K562 (cell line): ENCODE data around the gene TCAF1. TPM values are rescaled to one million over a fixed set of nuclear protein-coding genes. Genes with fewer than 3 reads are reported as not detected.

Experiments used
- ATAC-seq: fragments of 200-7000 bp; cut with Tn5 transposase; 3 replicates; pipeline ENCODE4 v1.9.1; 2020; ENCODE audit warnings: moderate library complexity
- Bru-seq: library from RNA; stranded (reverse); fragments of 400-500 nt; gene quantifications from one replicate; lab custom pipeline; 2021; lab: Mats Ljungman, UMichigan
- BruChase-seq, 2 experiments: library from RNA; stranded (reverse); fragments of 400-500 nt; gene quantifications; one replicate each; lab custom pipeline; 2021; lab: Mats Ljungman, UMichigan
- BruUV-seq: library from RNA; stranded (reverse); fragments of 400-500 nt; replicated peaks from 2 replicates; lab custom pipeline; 2021; lab: Mats Ljungman, UMichigan
- CTCF ChIA-PET: fragments of 300-600 bp; formaldehyde crosslinking; extraction: SDS; loops from one replicate; lab custom pipeline; 2021; ENCODE audit warnings: low intra/inter-chr PET ratio; lab: Yijun Ruan, JAX
- POLR2A ChIA-PET: fragments of 300-600, 350-650 bp; sonication (Branson Sonifier 250); formaldehyde crosslinking; extraction: SDS; loops from one replicate; lab custom pipeline; 2021; ENCODE audit warnings: antibody characterized with exemption, inconsistent platforms; lab: Yijun Ruan, JAX
- DNase-seq, 4 experiments: peaks; one replicate each; pipeline versions ENCODE4 v3.0.0 to v3.0.0-alpha.2; 2011 to 2018; ENCODE audit warnings: low spot score in 3 of 4, mixed read lengths in 3 of 4; ENCODE audit errors: extremely low read depth in 1 of 4
- FAIRE-seq: peaks from 2 replicates; lab custom pipeline; 2011; peaks lifted over from hg19 to GRCh38; lab: Jason Lieb, UNC
- H2AFZ ChIP-seq: 2 replicates; pipeline ENCODE4 v1.6.0; 2011; ENCODE audit warnings: low read depth, low read length, control low read depth, inconsistent platforms
- H3K27ac ChIP-seq: fragments of 200-600 bp; 3 replicates; pipeline ENCODE4 v1.8.0; 2011; ENCODE audit warnings: low read depth, mild to moderate bottlenecking, control low read depth, inconsistent platforms, low read length, moderate library complexity, mixed read lengths; ENCODE audit errors: extremely low read depth
- H3K27me3 ChIP-seq, 2 experiments: fragments of 300-600 bp in 1 of 2; 2 replicates in 1 of 2; 3 replicates in 1 of 2; pipeline versions ENCODE4 v1.6.0 to v1.8.0; 2011; ENCODE audit warnings: inconsistent platforms in 2 of 2, low read length in 2 of 2, mild to moderate bottlenecking in 1 of 2, mixed read lengths in 1 of 2, moderate library complexity in 1 of 2; ENCODE audit not compliant: control insufficient read depth in 2 of 2, insufficient read depth in 2 of 2
- H3K36me3 ChIP-seq: fragments of 300-600 bp; 3 replicates; pipeline ENCODE4 v1.8.0; 2011; ENCODE audit warnings: mild to moderate bottlenecking, low read length, inconsistent platforms; ENCODE audit not compliant: control insufficient read depth, insufficient read depth
- H3K4me1 ChIP-seq, 2 experiments: fragments of 200-600 bp in 1 of 2; replicated peaks in 1 of 2; 2 replicates in 1 of 2; 3 replicates in 1 of 2; pipeline versions ENCODE4 v1.5.1 to v1.8.0; 2011; ENCODE audit warnings: inconsistent platforms in 2 of 2, low read length in 2 of 2, mild to moderate bottlenecking in 1 of 2, mixed read lengths in 1 of 2, moderate library complexity in 1 of 2; ENCODE audit not compliant: control insufficient read depth in 2 of 2, insufficient read depth in 2 of 2
- H3K4me2 ChIP-seq: 2 replicates; pipeline ENCODE4 v1.6.1; 2011; ENCODE audit warnings: low read length, control low read depth, inconsistent platforms, mixed read lengths; ENCODE audit not compliant: insufficient read depth
- H3K4me3 ChIP-seq: fragments of 200-600 bp; sonication (generic), shearing (Covaris generic); 2 replicates; pipeline ENCODE4 v1.5.1; 2016; ENCODE audit warnings: control low read depth, inconsistent platforms
- H3K79me2 ChIP-seq: fragments of 200-600 bp; 3 replicates; pipeline ENCODE4 v1.8.0; 2011; ENCODE audit warnings: low read length, inconsistent platforms; ENCODE audit not compliant: control insufficient read depth, insufficient read depth
- H3K9ac ChIP-seq, 2 experiments: 2 replicates each; pipeline versions ENCODE4 v1.6.0 to v1.6.1; 2011; ENCODE audit warnings: low read depth in 2 of 2, low read length in 2 of 2, control low read depth in 1 of 2, inconsistent platforms in 1 of 2, mild to moderate bottlenecking in 1 of 2, mixed read lengths in 1 of 2; ENCODE audit not compliant: insufficient read depth in 1 of 2
- H3K9me1 ChIP-seq: one replicate; pipeline ENCODE4 v1.6.0; 2011; ENCODE audit warnings: inconsistent platforms, mild to moderate bottlenecking, low read length, moderate library complexity; ENCODE audit not compliant: control insufficient read depth, insufficient read depth
- H3K9me3 ChIP-seq: replicated peaks from 2 replicates; pipeline ENCODE4 v1.5.1; 2011; ENCODE audit warnings: low read depth, low read length, inconsistent platforms; ENCODE audit not compliant: control insufficient read depth, insufficient read depth
- H4K20me1 ChIP-seq: replicated peaks from 2 replicates; pipeline ENCODE4 v1.6.1; 2011; ENCODE audit warnings: low read length, inconsistent platforms, mixed read lengths; ENCODE audit not compliant: control insufficient read depth, insufficient read depth
- MYBL2 ChIP-seq, 2 experiments: fragments of 450-650 bp in 1 of 2; sonication (generic) in 1 of 2; formaldehyde crosslinking in 1 of 2; IDR thresholded peaks; 2 replicates each; pipeline versions ENCODE4 v1.6.1 to v1.8.1; 2017 to 2022; ENCODE audit warnings: borderline replicate concordance in 1 of 2, inconsistent platforms in 1 of 2, low read depth in 1 of 2, mild to moderate bottlenecking in 1 of 2, missing genetic modification reagents in 1 of 2, moderate library complexity in 1 of 2
- PCBP1 ChIP-seq: fragments of 200-400 bp; formaldehyde crosslinking; IDR thresholded peaks from 2 replicates; pipeline ENCODE4 v1.6.1; 2018; ENCODE audit warnings: mild to moderate bottlenecking, low read depth, low read length; ENCODE audit not compliant: poor library complexity, severe bottlenecking
- SNRNP70 ChIP-seq: fragments of 200-400 bp; formaldehyde crosslinking; optimal IDR thresholded peaks from 2 replicates; pipeline ENCODE3; 2017; ENCODE audit warnings: low read depth, low read length
- THRAP3 ChIP-seq: fragments of 450-650 bp; IDR thresholded peaks from 2 replicates; pipeline ENCODE4 v1.6.1; 2016; ENCODE audit warnings: mild to moderate bottlenecking, inconsistent platforms, borderline replicate concordance
- WGBS: fragments of 100-300 bp; shearing (Covaris generic); methylation state at CpG from one replicate; pipeline ENCODE4 v1.1.6; 2016; ENCODE audit warnings: low coverage, mixed read lengths; ENCODE audit not compliant: insufficient coverage; ENCODE audit errors: missing lambda C conversion rate; 5-methylcytosine and 5-hydroxymethylcytosine counted together
- in situ Hi-C: fragments of 300-500 bp; cut with MboI; formaldehyde crosslinking; loops from 4 replicates; pipeline ENCODE4 v1.15.0; 2018; ENCODE audit warnings: inconsistent platforms, mixed read lengths
- intact Hi-C: fragments of 100-400 bp; cut with micrococcal nuclease; formaldehyde crosslinking; loops from 2 replicates; pipeline ENCODE4 v1.14.2; 2022
- long read RNA-seq, 3 experiments: library from polyadenylated mRNA in 2 of 3; library from RNA in 1 of 3; unstranded in 2 of 3; stranded (forward) in 1 of 3; transcript quantifications; one replicate each; pipeline ENCODE4 v2.0.0, GENCODE V29; 2019 to 2022
- polyA minus RNA-seq, 3 experiments: library from RNA; depleted of rRNA, polyadenylated mRNA; stranded (reverse); fragments of >200 nt; gene quantifications; 2 replicates each; pipeline ENCODE4 v1.2.3, GENCODE V29; 2011
- polyA plus RNA-seq, 8 experiments: library from polyadenylated mRNA; depleted of rRNA in 4 of 8; stranded (reverse) in 5 of 8; unstranded in 3 of 8; fragments of >200 nt; fragmentation: Nextera tagmentation in 2 of 8; fragmentation: Illumina TruSeq in 1 of 8; extraction: Ambion mirVana in 2 of 8; extraction: Trizol in 1 of 8; gene quantifications; 2 replicates each; pipeline versions ENCODE4 v1.2.1 to v1.2.3, GENCODE V29; 2011 to 2014; ENCODE audit warnings: inconsistent platforms in 1 of 8, missing spikeins in 1 of 8
- total RNA-seq, 7 experiments: library from RNA; depleted of rRNA in 6 of 7; stranded (reverse); fragments of >200 nt in 6 of 7; fragmentation: Illumina TruSeq in 2 of 7; extraction: Trizol in 2 of 7; gene quantifications; 2 replicates each; pipeline versions ENCODE4 v1.2.1 to v1.2.3, GENCODE V29; 2011 to 2021; ENCODE audit warnings: low replicate concordance in 1 of 7
- TF ChIP-seq, protein P1 (sequence below): fragments of 250-450 bp; sonication (Bioruptor Pico); IDR thresholded peaks from 2 replicates; pipeline ENCODE4 v1.9.0; 2021; ENCODE audit warnings: mild to moderate bottlenecking
- TF ChIP-seq, protein P2 (sequence below): fragments of 250-450 bp; sonication (Bioruptor Pico); IDR thresholded peaks from 2 replicates; pipeline ENCODE4 v1.8.0; 2021; ENCODE audit warnings: moderate library complexity, mild to moderate bottlenecking, inconsistent platforms
- TF ChIP-seq, protein P3 (sequence below): fragments of 450-650 bp; formaldehyde crosslinking; IDR thresholded peaks from 2 replicates; pipeline ENCODE4 v1.4.0; 2020; ENCODE audit warnings: mild to moderate bottlenecking, moderate library complexity

Gene TCAF1, protein sequence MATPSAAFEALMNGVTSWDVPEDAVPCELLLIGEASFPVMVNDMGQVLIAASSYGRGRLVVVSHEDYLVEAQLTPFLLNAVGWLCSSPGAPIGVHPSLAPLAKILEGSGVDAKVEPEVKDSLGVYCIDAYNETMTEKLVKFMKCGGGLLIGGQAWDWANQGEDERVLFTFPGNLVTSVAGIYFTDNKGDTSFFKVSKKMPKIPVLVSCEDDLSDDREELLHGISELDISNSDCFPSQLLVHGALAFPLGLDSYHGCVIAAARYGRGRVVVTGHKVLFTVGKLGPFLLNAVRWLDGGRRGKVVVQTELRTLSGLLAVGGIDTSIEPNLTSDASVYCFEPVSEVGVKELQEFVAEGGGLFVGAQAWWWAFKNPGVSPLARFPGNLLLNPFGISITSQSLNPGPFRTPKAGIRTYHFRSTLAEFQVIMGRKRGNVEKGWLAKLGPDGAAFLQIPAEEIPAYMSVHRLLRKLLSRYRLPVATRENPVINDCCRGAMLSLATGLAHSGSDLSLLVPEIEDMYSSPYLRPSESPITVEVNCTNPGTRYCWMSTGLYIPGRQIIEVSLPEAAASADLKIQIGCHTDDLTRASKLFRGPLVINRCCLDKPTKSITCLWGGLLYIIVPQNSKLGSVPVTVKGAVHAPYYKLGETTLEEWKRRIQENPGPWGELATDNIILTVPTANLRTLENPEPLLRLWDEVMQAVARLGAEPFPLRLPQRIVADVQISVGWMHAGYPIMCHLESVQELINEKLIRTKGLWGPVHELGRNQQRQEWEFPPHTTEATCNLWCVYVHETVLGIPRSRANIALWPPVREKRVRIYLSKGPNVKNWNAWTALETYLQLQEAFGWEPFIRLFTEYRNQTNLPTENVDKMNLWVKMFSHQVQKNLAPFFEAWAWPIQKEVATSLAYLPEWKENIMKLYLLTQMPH
- 31.5 and 50.2 TPM in 2 replicates for total RNA-seq (2011; cell fraction: chromatin; rRNA removed; ENCODE audit: low replicate concordance)
- 16.2 and 20.5 TPM in 2 replicates for total RNA-seq (2011; cell fraction: nucleolus; rRNA removed)
- 16.9 and 23.0 TPM in 2 replicates for total RNA-seq (2011; cell fraction: nucleoplasm; rRNA removed)
- 23.4 and 25.0 TPM in 2 replicates for total RNA-seq (2014; rRNA removed)
- total RNA-seq (2014; rRNA removed; fragmentation: Illumina TruSeq; extraction: Trizol), result 30.1 and 34.2 TPM in 2 replicates
- 30.5 and 32.0 TPM in 2 replicates for total RNA-seq (2015; rRNA removed; fragmentation: Illumina TruSeq; extraction: Trizol)
- total RNA-seq (2021), result 51.3 and 52.2 TPM in 2 replicates
- 24.4 and 38.6 TPM in 2 replicates for polyA plus RNA-seq (2011; rRNA removed)
- polyA plus RNA-seq (2011; cell fraction: cytosol; rRNA removed), result 27.4 and 34.9 TPM in 2 replicates
- 29.5 and 33.3 TPM in 2 replicates for polyA plus RNA-seq (2011; cell fraction: nucleus; rRNA removed)
- 38.3 and 40.8 TPM in 2 replicates for polyA plus RNA-seq (2012)
- 39.2 and 45.9 TPM in 2 replicates for polyA plus RNA-seq (2014; fragmentation: Illumina TruSeq; extraction: Trizol)
- 1 to 10 TPM; 6.2 to 9.6 TPM for polyA plus RNA-seq (2014; fragmentation: Nextera tagmentation; extraction: Ambion mirVana)
- polyA plus RNA-seq (2014; rRNA removed), result 22.1 and 24.2 TPM in 2 replicates
- polyA minus RNA-seq (2011; rRNA and poly(A)+ RNA removed), result 64.3 and 93.5 TPM in 2 replicates
- polyA minus RNA-seq (2011; cell fraction: cytosol; rRNA and poly(A)+ RNA removed), result 34.4 and 36.3 TPM in 2 replicates
- polyA minus RNA-seq (2011; cell fraction: nucleus; rRNA and poly(A)+ RNA removed), result 22.9 and 40.4 TPM in 2 replicates
- Bru-seq, nascent RNA, result percentile 84 among the genes with signal in this experiment
- percentile 80 among the genes with signal in this experiment for BruChase-seq, experiment 1, labeled RNA remaining after a 2-hour chase
- BruChase-seq, experiment 2, labeled RNA remaining after a 6-hour chase, result percentile 78 among the genes with signal in this experiment
- long read RNA-seq, experiment 1, full-length matches to known transcripts, result 15 of 105 reads
- long read RNA-seq, experiment 1, partial matches to known transcripts, result 52 of 105 reads
- long read RNA-seq, experiment 1, other reads (novel, unspliced or antisense), result 38 of 105 reads
- long read RNA-seq, experiment 2, full-length matches to known transcripts, result 3 of 29 reads
- long read RNA-seq, experiment 2, partial matches to known transcripts, result 3 of 29 reads
- long read RNA-seq, experiment 2, other reads (novel, unspliced or antisense), result 23 of 29 reads
- long read RNA-seq, experiment 3, full-length matches to known transcripts, result 2 of 11 reads
- long read RNA-seq, experiment 3, partial matches to known transcripts, result 4 of 11 reads
- long read RNA-seq, experiment 3, other reads (novel, unspliced or antisense), result 5 of 11 reads

DNA sequence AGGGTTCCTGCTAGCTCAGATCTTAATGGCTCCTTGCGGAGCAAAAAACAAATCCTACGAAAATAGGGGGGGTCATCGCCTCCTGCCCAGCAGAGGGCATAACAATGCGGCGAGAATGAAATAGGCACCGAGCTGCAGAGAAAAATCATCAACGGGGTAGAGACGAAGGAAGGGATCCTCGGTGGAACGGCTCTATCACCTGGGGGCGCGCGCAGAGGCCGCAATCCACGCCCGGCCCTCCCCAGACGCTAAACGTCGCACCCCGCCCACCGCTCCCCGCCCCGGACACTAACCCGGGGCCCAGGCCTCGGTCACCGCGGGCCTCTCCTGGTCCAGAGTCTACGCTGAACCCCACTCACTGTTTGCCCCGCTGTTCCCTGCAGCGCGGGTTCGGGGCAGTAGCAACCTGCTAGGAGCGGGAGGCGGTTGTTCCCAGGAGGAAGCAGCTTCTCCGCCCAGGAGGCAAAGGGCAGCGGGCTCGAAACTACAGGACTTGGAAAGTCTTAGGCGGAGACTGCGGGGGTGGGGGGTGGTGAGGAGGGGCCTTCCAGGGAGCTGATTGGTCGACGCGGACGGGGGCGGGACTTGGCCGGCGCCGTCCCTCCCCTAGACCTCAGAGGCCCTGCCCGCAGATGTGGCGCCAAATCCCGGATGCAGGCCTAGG lies at the start of gene TCAF1:
TSS of gene TCAF1 (minus strand) at position 509 of the 664 bp plus-strand sequence. CDS start 25,568 bp downstream, outside the sequence.
- H3K9me3 ChIP-seq, result no peaks in the 10 kb centered on the region
- H2AFZ ChIP-seq, result peak within 1 kb of the TSS; percentile 100
- ATAC-seq, result peak; percentile 95
- H3K4me1 ChIP-seq, result peaks cover 9 to 14% of the 10 kb centered on the region in 2 experiments
- ChIA-PET CTCF (interaction anchor here (0.6 to 1.2 kb wide), 2 partner anchors 12 to 125 kb away, joined by 3 to 4 read pairs; no protein-coding TSS in a partner anchor), POLR2A (interaction anchor here (0.6 to 4.3 kb wide), 13 partner anchors 10 to 1659 kb away, joined by 3 to 27 read pairs (median 4); no protein-coding TSS in a partner anchor)
- H3K9me1 ChIP-seq, result no peaks in the 10 kb centered on the region
- peak within 1 kb of the TSS; percentile 79 for H3K4me3 ChIP-seq
- intact Hi-C loops, result loop anchor here (10.0 kb wide), 1 partner anchor 503 kb away; the partner anchor contains the start of gene NOBOX
- no peaks in the 10 kb centered on the region; a peak in 1 of 5 replicates for H3K27me3 ChIP-seq
- peaks cover 46% of the 10 kb centered on the region for H3K79me2 ChIP-seq
- WGBS, result under 1% methylated on average over 50 of the region's 50 CpGs
- BruUV-seq, result TSS peak; percentile 39
- H3K27ac ChIP-seq, result peak within 1 kb of the TSS; percentile 86
- H3K36me3 ChIP-seq, result peaks cover 2% of the 10 kb centered on the region; the same call in 1 of the 3 replicates
- DNase-seq, result peak; percentile 99 to 100 (median 100)
- in situ Hi-C loops, result no loop called here
- H3K4me2 ChIP-seq, result peak within 1 kb of the TSS; percentile 89
- FAIRE-seq, result peak; percentile 89
- H4K20me1 ChIP-seq, result no peaks in the 10 kb centered on the region
- peak within 1 kb of the TSS; percentile 76 to 98 for H3K9ac ChIP-seq
- TF ChIP-seq, protein P1, sequence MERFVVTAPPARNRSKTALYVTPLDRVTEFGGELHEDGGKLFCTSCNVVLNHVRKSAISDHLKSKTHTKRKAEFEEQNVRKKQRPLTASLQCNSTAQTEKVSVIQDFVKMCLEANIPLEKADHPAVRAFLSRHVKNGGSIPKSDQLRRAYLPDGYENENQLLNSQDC (CRISPR knock-in tag), result no peak
- TF ChIP-seq, protein P2, sequence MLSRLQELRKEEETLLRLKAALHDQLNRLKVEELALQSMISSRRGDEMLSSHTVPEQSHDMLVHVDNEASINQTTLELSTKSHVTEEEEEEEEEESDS (CRISPR knock-in tag), result no peak
- no peak for TF ChIP-seq SNRNP70
- TF ChIP-seq THRAP3, result no peak
- TF ChIP-seq MYBL2 (IDR thresholded peaks at IDR 0.05; ENCODE audit: low read depth), result no peak
- TF ChIP-seq MYBL2 (CRISPR knock-in tag; IDR thresholded peaks at IDR 0.05; ENCODE audit: borderline replicate concordance), result no peak
- TF ChIP-seq, protein P3, sequence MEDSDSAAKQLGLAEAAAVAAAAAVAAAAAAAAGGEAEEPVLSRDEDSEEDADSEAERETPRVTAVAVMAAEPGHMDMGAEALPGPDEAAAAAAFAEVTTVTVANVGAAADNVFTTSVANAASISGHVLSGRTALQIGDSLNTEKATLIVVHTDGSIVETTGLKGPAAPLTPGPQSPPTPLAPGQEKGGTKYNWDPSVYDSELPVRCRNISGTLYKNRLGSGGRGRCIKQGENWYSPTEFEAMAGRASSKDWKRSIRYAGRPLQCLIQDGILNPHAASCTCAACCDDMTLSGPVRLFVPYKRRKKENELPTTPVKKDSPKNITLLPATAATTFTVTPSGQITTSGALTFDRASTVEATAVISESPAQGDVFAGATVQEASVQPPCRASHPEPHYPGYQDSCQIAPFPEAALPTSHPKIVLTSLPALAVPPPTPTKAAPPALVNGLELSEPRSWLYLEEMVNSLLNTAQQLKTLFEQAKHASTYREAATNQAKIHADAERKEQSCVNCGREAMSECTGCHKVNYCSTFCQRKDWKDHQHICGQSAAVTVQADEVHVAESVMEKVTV (CRISPR knock-in tag), result no peak
- TF ChIP-seq PCBP1, result no peak
